Measurements from ENCODE around the gene FUT3.
"Not testable (repeated sequence)": the region's sequence is repeated elsewhere in the genome, so short reads cannot be mapped to it uniquely, and the experiment has no call there.

The FUT3 gene

GRCh38 chr19:5850743-5851293 lies 431 bp downstream of the FUT3 start:
- Histone ChIP-seq H3K27ac (no peak overlapping the region), H3K27me3 (peaks cover 0 to 11% of the 10 kb centered on the region in 2 donors), H3K9me3 (no peaks in the 10 kb centered on the region), H3K36me3 (no peaks in the 10 kb centered on the region), H3K4me3 (no peak overlapping the region), H3K4me1 (peaks cover 0 to 4% (median 0%) of the 10 kb centered on the region in 4 donors)
- TF ChIP-seq CTCF (IDR thresholded peaks at IDR 0.05) = no peak
- peak in 1 of 2 donors; percentile 28 for DNase-seq
- intact Hi-C loops (cut with DNase I; ENCODE audit: low total_unique reads) = no loop called here

- Histone ChIP-seq H3K4me3 (no peak overlapping the region), H3K27ac (no peak overlapping the region)
- intact Hi-C loops (cut with DNase I; ENCODE audit: low total_unique reads) = no loop called here
Measured at GRCh38 chr19:5850189-5850588, 1.1 kb downstream of the FUT3 start.

GRCh38 chr19:5848621-5849020 lies 2.6 kb downstream of the FUT3 start:
- intact Hi-C loops (cut with DNase I; ENCODE audit: low total_unique reads); H3K9me3 ChIP-seq; DNase-seq; H3K4me1 ChIP-seq; H3K27ac ChIP-seq; H3K36me3 ChIP-seq; H3K4me3 ChIP-seq: not testable (repeated sequence)
- peaks cover 0 to 18% of the 10 kb centered on the region in 2 donors for H3K27me3 ChIP-seq

More at GRCh38 chr19:5850189-5850588, 1.1 kb downstream of the FUT3 start:
- Histone ChIP-seq H3K4me1 (peaks cover 0 to 4% (median 0%) of the 10 kb centered on the region in 4 donors), H3K27me3 (peaks cover 0 to 11% of the 10 kb centered on the region in 2 donors), H3K9me3 (no peaks in the 10 kb centered on the region), H3K36me3 (no peaks in the 10 kb centered on the region)
- no peak for DNase-seq
- TF ChIP-seq CTCF (IDR thresholded peaks at IDR 0.05) = no peak

- intact Hi-C loops (cut with DNase I; ENCODE audit: low total_unique reads); H3K27ac ChIP-seq; DNase-seq; H3K36me3 ChIP-seq; H3K4me3 ChIP-seq; H3K4me1 ChIP-seq; H3K9me3 ChIP-seq: not testable (repeated sequence)
- peaks cover 0 to 25% of the 10 kb centered on the region in 2 donors for H3K27me3 ChIP-seq
Measured at GRCh38 chr19:5847846-5848245, 3.4 kb downstream of the FUT3 start.

GRCh38 chr19:5844456-5845433 lies 6.5 kb downstream of the FUT3 start:
- Histone ChIP-seq H3K36me3 (no peaks in the 10 kb centered on the region), H3K4me3 (no peak overlapping the region), H3K27me3 (peaks cover 0 to 40% of the 10 kb centered on the region in 2 donors), H3K4me1 (no peaks in the 10 kb centered on the region), H3K9me3 (no peaks in the 10 kb centered on the region), H3K27ac (no peak overlapping the region)
- DNase-seq = no peak
- intact Hi-C loops (cut with DNase I; ENCODE audit: low total_unique reads) = no loop called here
- no peak for TF ChIP-seq CTCF (IDR thresholded peaks at IDR 0.05)

- Histone ChIP-seq H3K4me1 (no peaks in the 10 kb centered on the region), H3K27ac (no peak overlapping the region), H3K9me3 (no peaks in the 10 kb centered on the region), H3K4me3 (no peak overlapping the region), H3K36me3 (no peaks in the 10 kb centered on the region), H3K27me3 (peaks cover 0 to 53% of the 10 kb centered on the region in 2 donors)
- no peak for TF ChIP-seq CTCF (IDR thresholded peaks at IDR 0.05)
- no peak for DNase-seq
- intact Hi-C loops (cut with DNase I; ENCODE audit: low total_unique reads) = no loop called here
Measured at GRCh38 chr19:5843295-5843927, 7.8 kb downstream of the FUT3 start.

- H3K27ac ChIP-seq; intact Hi-C loops (cut with DNase I; ENCODE audit: low total_unique reads); H3K4me1 ChIP-seq; H3K9me3 ChIP-seq; H3K4me3 ChIP-seq; H3K36me3 ChIP-seq; DNase-seq: not testable (repeated sequence)
- H3K27me3 ChIP-seq = peaks cover 0 to 61% of the 10 kb centered on the region in 2 donors
Measured at GRCh38 chr19:5841735-5842111, 9.5 kb downstream of the FUT3 start.
